ENCODE data around the gene MUC5AC. TPM values are rescaled to one million over a fixed set of nuclear protein-coding genes. Genes with fewer than 3 reads are reported as not detected.

The MUC5AC gene
- total and polyA plus RNA-seq, 11 donors: not detected

GRCh38 chr11:1161410-1162137 lies 3.8 kb downstream of the MUC5AC start:
- Histone ChIP-seq H3K27me3 (peaks cover 0 to 25% (median 0%) of the 10 kb centered on the region in 9 donors), H3K4me3 (no peak overlapping the region), H3K4me1 (no peaks in the 10 kb centered on the region), H3K9me3 (no peaks in the 10 kb centered on the region), H3K36me3 (no peaks in the 10 kb centered on the region), H3K27ac (no peak overlapping the region)
- WGBS, 4 donors: 70 to 84% (median 80%) methylated on average over 19 to 42 of the region's 42 CpGs
- intact Hi-C loops (cut with DNase I): no loop called here
- DNase-seq (no peak), ATAC-seq (no peak)
- TF ChIP-seq POLR2A (IDR thresholded peaks at IDR 0.05): no peak
- no peak for TF ChIP-seq CTCF (IDR thresholded peaks at IDR 0.05)

GRCh38 chr11:1162138-1162475 lies 4.4 kb downstream of the MUC5AC start:
- H3K36me3 ChIP-seq: no peaks in the 10 kb centered on the region
- intact Hi-C loops (cut with DNase I): no loop called here
- no peaks in the 10 kb centered on the region for H3K4me1 ChIP-seq
- peaks cover 0 to 25% (median 0%) of the 10 kb centered on the region in 9 donors for H3K27me3 ChIP-seq
- no peak overlapping the region for H3K27ac ChIP-seq
- H3K4me3 ChIP-seq: no peak overlapping the region
- no peaks in the 10 kb centered on the region for H3K9me3 ChIP-seq
- 81 to 84% (median 83%) methylated on average over 14 to 21 of the region's 21 CpGs for WGBS, 4 donors
- DNase-seq (no peak), ATAC-seq (no peak)
- no peak for TF ChIP-seq POLR2A (IDR thresholded peaks at IDR 0.05)
- no peak for TF ChIP-seq CTCF (IDR thresholded peaks at IDR 0.05)

- H3K4me3 ChIP-seq: no peak overlapping the region
- no peak for TF ChIP-seq POLR2A (IDR thresholded peaks at IDR 0.05)
- TF ChIP-seq CTCF (IDR thresholded peaks at IDR 0.05): no peak
- no peak overlapping the region for H3K27ac ChIP-seq
- 78 to 85% (median 82%) methylated on average over 23 to 28 of the region's 28 CpGs for WGBS, 4 donors
- intact Hi-C loops (cut with DNase I): no loop called here
- no peaks in the 10 kb centered on the region for H3K36me3 ChIP-seq
- ATAC-seq: no peak
- peaks cover 0 to 25% (median 0%) of the 10 kb centered on the region in 9 donors for H3K27me3 ChIP-seq
- DNase-seq: peak in 1 of 5 donors; percentile 29
- no peaks in the 10 kb centered on the region for H3K9me3 ChIP-seq
- H3K4me1 ChIP-seq: no peaks in the 10 kb centered on the region
Measured at GRCh38 chr11:1162491-1163311, 4.9 kb downstream of the MUC5AC start.

GRCh38 chr11:1163321-1163910 lies 5.7 kb downstream of the MUC5AC start:
- Histone ChIP-seq H3K27ac (no peak overlapping the region), H3K9me3 (no peaks in the 10 kb centered on the region), H3K36me3 (no peaks in the 10 kb centered on the region), H3K27me3 (peaks cover 0 to 25% (median 0%) of the 10 kb centered on the region in 9 donors), H3K4me3 (no peak overlapping the region), H3K4me1 (no peaks in the 10 kb centered on the region)
- DNase-seq (peak in 2 of 5 donors; percentile 8 to 52), ATAC-seq (no peak)
- WGBS, 4 donors: 78 to 91% (median 82%) methylated on average over 5 to 13 of the region's 13 CpGs
- intact Hi-C loops (cut with DNase I): no loop called here
- TF ChIP-seq POLR2A (IDR thresholded peaks at IDR 0.05) (no peak), CTCF (IDR thresholded peaks at IDR 0.05) (no peak)

All from heart left ventricle (tissue), 16 donors.